A549 (cell line): ENCODE measurements around the gene SRSF12.

Experiments used
- BCL3 ChIP-seq: fragments of >200 bp; sonication (Bioruptor Twin); formaldehyde crosslinking; IDR thresholded peaks from 3 replicates; pipeline ENCODE4 v1.6.1; 2016
- CEBPB ChIP-seq, 2 experiments: fragments of >200 bp in 1 of 2; sonication (Bioruptor Twin) in 1 of 2; formaldehyde crosslinking in 1 of 2; IDR thresholded peaks; 2 replicates each; pipeline ENCODE4 v1.6.1; 2012 to 2016
- CHD2 ChIP-seq: fragments of 150-350 bp; IDR thresholded peaks from 2 replicates; pipeline ENCODE4 v1.6.1; 2014; ENCODE audit warnings: low read length; ENCODE audit not compliant: partially characterized antibody
- EP300 ChIP-seq, 2 experiments: fragments of >200 bp; sonication (Bioruptor Twin); formaldehyde crosslinking; IDR thresholded peaks; 2 replicates in 1 of 2; 3 replicates in 1 of 2; pipeline ENCODE4 v1.6.1; 2016 to 2017
- HOXA7 ChIP-seq: fragments of 250-450 bp; sonication (Bioruptor Pico); IDR thresholded peaks from 2 replicates; pipeline ENCODE4 v1.5.0; 2020; ENCODE audit warnings: mild to moderate bottlenecking, moderate library complexity
- PBX3 ChIP-seq: IDR thresholded peaks from 2 replicates; pipeline ENCODE4 v1.6.1; 2012
- PHF8 ChIP-seq: fragments of 200-600 bp; sonication (generic); IDR thresholded peaks from 2 replicates; pipeline ENCODE4 v1.6.1; 2016; ENCODE audit warnings: low read depth, mild to moderate bottlenecking, antibody characterized with exemption, moderate library complexity, borderline replicate concordance
- POLR2A ChIP-seq: IDR thresholded peaks from 2 replicates; pipeline ENCODE4 v1.6.1; 2012; ENCODE audit warnings: mild to moderate bottlenecking, low read length
- REST ChIP-seq: fragments of 200-600 bp; sonication (generic); IDR thresholded peaks from 2 replicates; pipeline ENCODE4 v1.6.1; 2016; ENCODE audit warnings: antibody characterized with exemption, mild to moderate bottlenecking, moderate library complexity
- RNF2 ChIP-seq: fragments of 200-600 bp; sonication (generic); IDR thresholded peaks from 2 replicates; pipeline ENCODE4 v1.6.1; 2016; ENCODE audit warnings: low read depth, mild to moderate bottlenecking, antibody characterized with exemption, moderate library complexity, borderline replicate concordance
- SMC3 ChIP-seq: fragments of >200 bp; sonication (Bioruptor Twin); formaldehyde crosslinking; IDR thresholded peaks from 3 replicates; pipeline ENCODE4 v1.6.1; 2018; ENCODE audit warnings: inconsistent platforms
- TF ChIP-seq, protein P1 (sequence below): fragments of >200 bp; sonication (Bioruptor Twin); formaldehyde crosslinking; IDR thresholded peaks from 3 replicates; pipeline ENCODE4 v1.5.1; 2016
- TF ChIP-seq, protein P2 (sequence below): IDR thresholded peaks from 2 replicates; pipeline ENCODE4 v1.6.1; 2012

GRCh38 chr6:89111933-89112332 lies 5.9 kb downstream of the SRSF12 start:
- TF ChIP-seq CHD2 (no peak), REST (no peak), EP300 (IDR thresholded peaks at IDR 0.05) (no peak), RNF2 (no peak), POLR2A (no peak), HOXA7 (CRISPR knock-in tag) (no peak), PBX3 (no peak), CEBPB (IDR thresholded peaks at IDR 0.05) (no peak), SMC3 (no peak), BCL3 (no peak), PHF8 (no peak)
- TF ChIP-seq, protein P1, sequence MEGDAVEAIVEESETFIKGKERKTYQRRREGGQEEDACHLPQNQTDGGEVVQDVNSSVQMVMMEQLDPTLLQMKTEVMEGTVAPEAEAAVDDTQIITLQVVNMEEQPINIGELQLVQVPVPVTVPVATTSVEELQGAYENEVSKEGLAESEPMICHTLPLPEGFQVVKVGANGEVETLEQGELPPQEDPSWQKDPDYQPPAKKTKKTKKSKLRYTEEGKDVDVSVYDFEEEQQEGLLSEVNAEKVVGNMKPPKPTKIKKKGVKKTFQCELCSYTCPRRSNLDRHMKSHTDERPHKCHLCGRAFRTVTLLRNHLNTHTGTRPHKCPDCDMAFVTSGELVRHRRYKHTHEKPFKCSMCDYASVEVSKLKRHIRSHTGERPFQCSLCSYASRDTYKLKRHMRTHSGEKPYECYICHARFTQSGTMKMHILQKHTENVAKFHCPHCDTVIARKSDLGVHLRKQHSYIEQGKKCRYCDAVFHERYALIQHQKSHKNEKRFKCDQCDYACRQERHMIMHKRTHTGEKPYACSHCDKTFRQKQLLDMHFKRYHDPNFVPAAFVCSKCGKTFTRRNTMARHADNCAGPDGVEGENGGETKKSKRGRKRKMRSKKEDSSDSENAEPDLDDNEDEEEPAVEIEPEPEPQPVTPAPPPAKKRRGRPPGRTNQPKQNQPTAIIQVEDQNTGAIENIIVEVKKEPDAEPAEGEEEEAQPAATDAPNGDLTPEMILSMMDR: no peak
- TF ChIP-seq, protein P2, sequence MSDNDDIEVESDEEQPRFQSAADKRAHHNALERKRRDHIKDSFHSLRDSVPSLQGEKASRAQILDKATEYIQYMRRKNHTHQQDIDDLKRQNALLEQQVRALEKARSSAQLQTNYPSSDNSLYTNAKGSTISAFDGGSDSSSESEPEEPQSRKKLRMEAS: no peak
